ENCODE measurements around the gene TMC6. TPM values are rescaled to one million over a fixed set of nuclear protein-coding genes. Genes with fewer than 3 reads are reported as not detected.

The TMC6 gene
- total RNA-seq, 1 experiment from 2014 or later: 58.0 TPM

DNA sequence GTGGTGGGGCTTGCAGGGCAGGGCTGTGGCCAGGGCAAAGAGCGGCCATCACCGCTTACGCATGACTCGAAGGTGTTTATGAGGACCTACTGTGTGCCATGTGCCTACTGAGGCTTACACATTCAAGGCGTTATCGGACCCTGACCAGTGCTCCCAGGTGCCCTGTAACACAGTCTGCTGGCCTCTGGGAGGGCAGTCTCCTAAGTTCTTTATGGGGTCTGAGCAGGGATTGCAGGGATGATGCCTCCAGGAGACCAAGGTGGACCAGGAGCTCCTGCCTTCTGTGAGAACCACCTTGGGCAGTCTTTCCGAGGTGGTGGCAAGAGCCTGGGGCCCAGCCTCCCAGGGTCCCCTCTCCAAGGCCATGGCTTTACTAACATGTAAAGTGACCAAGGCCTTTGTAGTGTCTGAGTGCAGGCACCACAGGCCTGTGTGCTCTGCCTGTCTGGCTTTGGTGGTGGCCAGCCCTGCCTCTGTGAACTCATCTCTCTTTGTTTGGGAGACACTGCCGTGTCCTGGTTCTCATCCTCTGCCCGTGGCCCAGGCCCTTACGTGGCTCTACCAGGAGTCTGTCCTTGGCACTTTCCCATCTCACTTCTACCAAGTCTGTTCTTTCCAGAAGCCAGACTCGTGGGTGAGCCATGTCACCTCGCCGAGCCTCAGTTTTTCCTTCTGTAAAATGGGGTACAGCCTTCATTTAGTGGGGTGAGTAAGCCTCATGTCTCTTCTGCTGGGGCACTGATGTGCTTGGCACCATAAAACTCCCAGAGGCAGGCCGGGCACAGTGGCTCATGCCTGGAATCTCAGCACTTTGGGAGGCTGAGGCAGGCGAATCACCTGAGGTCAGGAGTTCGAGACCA is 36.4 kb upstream of the TMC6 start:
- DNase-seq (ENCODE audit: low read depth, low spot score) (no peak), ATAC-seq (no peak)
- no TSS peak for BruUV-seq (replicated peaks)
- in situ Hi-C loops (cut with HindIII; ENCODE audit: low pct_unique_long_range_greater_than_20kb, low sequenced_read_pairs) (no loop called here), intact Hi-C loops (cut with micrococcal nuclease; ENCODE audit: unreplicated experiment) (no loop called here)
- H3K27me3 ChIP-seq (ENCODE audit: control insufficient read depth, insufficient read depth, low read length): no peaks in the 10 kb centered on the region
- TF ChIP-seq REST (IDR thresholded peaks at IDR 0.05; ENCODE audit: insufficient read depth in 1 of 2, low read depth in 2 of 2, low read length in 1 of 2) (no peak), POLR2AphosphoS5 (IDR thresholded peaks at IDR 0.05; ENCODE audit: low read depth, low read length) (no peak), TCF7L2 (IDR thresholded peaks at IDR 0.05; ENCODE audit: low read depth, low read length) (no peak), CTCF (IDR thresholded peaks at IDR 0.05) (no peak), SIN3A (IDR thresholded peaks at IDR 0.05; ENCODE audit: borderline replicate concordance, insufficient read depth, low read depth, low read length) (no peak)
- H3K27ac ChIP-seq (ENCODE audit: low read length): no peak overlapping the region
- no peaks in the 10 kb centered on the region for H3K9me3 ChIP-seq (ENCODE audit: control insufficient read depth, insufficient read depth, low read depth, low read length)
- H3K36me3 ChIP-seq (ENCODE audit: control insufficient read depth, insufficient read depth, low read length): no peaks in the 10 kb centered on the region
- H3K4me1 ChIP-seq (ENCODE audit: control insufficient read depth, insufficient read depth, low read length): peaks cover 7% of the 10 kb centered on the region
- H3K4me3 ChIP-seq (ENCODE audit: low read depth in 2 of 2, low read length in 2 of 2): no peak overlapping the region
- ChIA-PET CTCF (no interaction called here), POLR2A (interaction anchor here (0.6 to 1.1 kb wide), 2 partner anchors 21 to 136 kb away, joined by 3 read pairs; no protein-coding TSS in a partner anchor)

- Histone ChIP-seq H3K4me1 (ENCODE audit: control insufficient read depth, insufficient read depth, low read length) (no peaks in the 10 kb centered on the region), H3K36me3 (ENCODE audit: control insufficient read depth, insufficient read depth, low read length) (no peaks in the 10 kb centered on the region), H3K9me3 (ENCODE audit: control insufficient read depth, insufficient read depth, low read depth, low read length) (no peaks in the 10 kb centered on the region), H3K27ac (ENCODE audit: low read length) (no peak overlapping the region), H3K27me3 (ENCODE audit: control insufficient read depth, insufficient read depth, low read length) (no peaks in the 10 kb centered on the region), H3K4me3 (ENCODE audit: low read depth in 2 of 2, low read length in 2 of 2) (no peak overlapping the region)
- DNase-seq (ENCODE audit: low read depth, low spot score) (no peak), ATAC-seq (no peak)
- in situ Hi-C loops (cut with HindIII; ENCODE audit: low pct_unique_long_range_greater_than_20kb, low sequenced_read_pairs) (no loop called here), intact Hi-C loops (cut with micrococcal nuclease; ENCODE audit: unreplicated experiment) (no loop called here)
- POLR2A ChIA-PET: interaction anchor here (1.1 kb wide), 1 partner anchor 20 kb away, joined by 3 read pairs; no protein-coding TSS in a partner anchor
- TF ChIP-seq POLR2AphosphoS5 (IDR thresholded peaks at IDR 0.05; ENCODE audit: low read depth, low read length): no peak
- TF ChIP-seq TCF7L2 (IDR thresholded peaks at IDR 0.05; ENCODE audit: low read depth, low read length): no peak
- no peak for TF ChIP-seq CTCF (IDR thresholded peaks at IDR 0.05)
- TF ChIP-seq SIN3A (IDR thresholded peaks at IDR 0.05; ENCODE audit: borderline replicate concordance, insufficient read depth, low read depth, low read length): no peak
- TF ChIP-seq REST (IDR thresholded peaks at IDR 0.05; ENCODE audit: insufficient read depth in 1 of 2, low read depth in 2 of 2, low read length in 1 of 2): no peak
- CTCF ChIA-PET: no interaction called here
- no TSS peak for BruUV-seq (replicated peaks)
Observed at GRCh38 chr17:78163881-78164747, 35.6 kb upstream of the TMC6 start.
